GM19239 (cell line): ENCODE results near the gene FER1L5.

Source experiments
- DNase-seq: peaks from one replicate; pipeline ENCODE4 v3.0.0; 2011; ENCODE audit warnings: low spot score; ENCODE audit not compliant: insufficient read length
- FAIRE-seq: peaks from 2 replicates; lab custom pipeline; 2011; peaks lifted over from hg19 to GRCh38; lab: Jason Lieb, UNC

FER1L5 gene

GRCh38 chr2:96734880-96735583, 92.5 kb downstream of the FER1L5 start:
- FAIRE-seq (no peak), DNase-seq (no peak)

DNA sequence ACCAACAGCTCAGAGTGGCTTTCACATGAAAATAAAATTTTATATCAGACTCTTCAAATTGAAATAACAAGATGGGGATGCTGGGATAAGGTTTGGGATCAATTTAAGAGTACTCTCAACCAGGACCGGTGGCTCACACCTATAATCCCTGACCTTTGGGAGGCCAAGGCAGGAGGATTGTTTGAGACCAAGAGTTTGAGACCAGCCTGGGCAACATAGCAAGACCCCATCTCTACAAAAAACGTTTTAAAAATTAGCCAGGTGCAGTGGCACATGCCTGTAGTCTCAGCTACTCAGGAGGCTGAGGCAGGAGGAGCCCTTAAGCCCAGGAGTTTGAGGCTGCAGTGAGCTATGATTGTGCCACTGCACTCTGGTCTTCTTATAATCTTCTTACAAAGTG, 94.7 kb downstream of the FER1L5 start:
- FAIRE-seq = no peak
- DNase-seq = no peak

- FAIRE-seq (no peak), DNase-seq (no peak)
Measured at GRCh38 chr2:96737831-96738230, 95.3 kb downstream of the FER1L5 start.

DNA sequence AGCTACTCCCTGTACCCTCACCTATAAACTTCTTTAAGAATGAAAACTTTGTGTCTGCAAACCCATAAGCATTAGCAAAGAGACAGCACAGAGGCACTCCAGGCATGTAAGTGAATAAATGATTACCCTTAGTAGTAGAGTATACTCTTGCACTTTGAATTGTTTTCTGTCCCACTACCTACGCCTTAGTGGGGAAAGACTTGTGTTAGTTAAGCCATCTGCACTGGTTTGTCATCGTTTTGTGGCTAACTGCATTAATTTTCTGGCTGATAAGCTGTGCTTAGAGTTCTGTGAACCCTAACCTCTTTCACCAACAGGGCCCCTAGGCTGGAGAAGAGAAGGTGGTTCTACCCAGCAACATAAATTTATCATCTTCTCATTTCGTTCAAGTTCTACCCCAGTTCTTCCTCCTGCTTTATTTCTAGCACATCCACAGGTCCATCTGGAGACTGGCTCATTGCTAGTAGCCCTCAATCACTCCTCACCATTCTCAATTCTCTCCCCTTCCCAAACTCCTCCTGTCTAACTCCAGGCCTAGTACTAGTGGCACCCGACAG, 96.6 kb downstream of the FER1L5 start:
- DNase-seq (no peak), FAIRE-seq (no peak)

- peak; percentile 89 for DNase-seq
- peak; percentile 92 for FAIRE-seq
Measured at GRCh38 chr2:96739633-96740428, 97.3 kb downstream of the FER1L5 start, which contains the start of gene LMAN2L. Gene LMAN2L (minus strand): TSS chr2:96740064. CDS start chr2:96740040, 24 bp downstream.

DNA sequence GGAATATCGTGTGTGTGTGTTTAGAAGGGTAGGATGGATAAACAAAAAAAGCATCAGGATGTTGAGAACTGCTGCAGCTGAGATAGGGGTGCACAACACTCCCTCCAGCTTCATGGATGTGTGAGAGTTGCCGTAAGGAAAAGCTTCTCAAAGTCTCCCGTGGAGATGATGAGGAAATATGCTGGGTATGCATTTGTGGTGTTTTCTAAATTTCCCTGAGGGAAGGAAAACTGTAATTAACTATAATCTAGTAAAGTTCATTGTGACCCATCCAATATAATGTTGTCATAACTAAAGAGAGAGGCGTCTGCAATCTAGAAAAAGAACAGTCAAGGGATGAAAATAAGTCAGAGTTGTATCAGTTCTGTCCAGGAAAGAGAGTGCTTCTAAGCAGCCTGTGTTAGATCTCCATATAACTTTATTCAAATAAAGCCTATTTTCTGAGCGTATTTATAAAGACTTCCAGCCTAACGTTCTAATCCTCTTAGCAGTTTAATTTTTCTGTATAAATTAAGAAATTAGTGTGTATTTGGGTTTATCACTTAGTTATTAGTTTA, 104.6 kb downstream of the FER1L5 start:
- DNase-seq (no peak), FAIRE-seq (no peak)

GRCh38 chr2:96751800-96752199, 109.2 kb downstream of the FER1L5 start:
- DNase-seq (no peak), FAIRE-seq (no peak)

GRCh38 chr2:96753661-96754282, 111.2 kb downstream of the FER1L5 start:
- no peak for FAIRE-seq

GRCh38 chr2:96754317-96754716, 111.8 kb downstream of the FER1L5 start:
- DNase-seq (no peak), FAIRE-seq (no peak)

More at GRCh38 chr2:96753661-96754282, 111.2 kb downstream of the FER1L5 start:
- DNase-seq = no peak
